K562 (cell line): Measurements from ENCODE around the gene MIB2.

Experiments
- E2F5 ChIP-seq: sonication (generic); formaldehyde crosslinking; IDR thresholded peaks from 2 replicates; pipeline ENCODE4 v1.8.0; 2022; ENCODE audit warnings: mild to moderate bottlenecking, missing genetic modification reagents
- EP300 ChIP-seq: IDR thresholded peaks from 2 replicates; pipeline ENCODE4 v1.6.1; 2012; ENCODE audit warnings: low read length, improper control_type of control experiment
- FOXJ3 ChIP-seq: sonication (generic); formaldehyde crosslinking; IDR thresholded peaks from 2 replicates; pipeline ENCODE4 v1.4.0; 2020; ENCODE audit warnings: mild to moderate bottlenecking, missing genetic modification reagents
- MBD2 ChIP-seq: sonication (generic); IDR thresholded peaks from 2 replicates; pipeline ENCODE4 v1.6.1; 2016; ENCODE audit warnings: low read depth, borderline replicate concordance
- POLR2A ChIP-seq: fragments of 450-650 bp; conservative IDR thresholded peaks from 2 replicates; pipeline ENCODE4 v1.6.1; 2016
- ZNF407 ChIP-seq: fragments of 450-650 bp; IDR thresholded peaks from 2 replicates; pipeline ENCODE4 v1.6.1; 2016; ENCODE audit warnings: low read depth
- ZNF512 ChIP-seq: IDR thresholded peaks from 2 replicates; pipeline ENCODE4 v1.6.1; 2016; ENCODE audit warnings: missing genetic modification characterization, missing compliant biosample characterization
- TF ChIP-seq, protein P1 (sequence below), 2 experiments: fragments of 450-650 bp; formaldehyde crosslinking in 1 of 2; IDR thresholded peaks; 2 replicates each; pipeline versions ENCODE4 v1.4.0 to v1.6.1; 2014 to 2020; ENCODE audit warnings: mild to moderate bottlenecking in 2 of 2, borderline replicate concordance in 1 of 2, low read depth in 1 of 2
- TF ChIP-seq, protein P2 (sequence below), 2 experiments: fragments of 450-650 bp in 1 of 2; sonication (generic) in 1 of 2; formaldehyde crosslinking; conservative IDR thresholded peaks; 2 replicates each; pipeline versions ENCODE4 v1.4.0 to v1.8.1; 2020 to 2022; ENCODE audit warnings: mild to moderate bottlenecking in 1 of 2, missing genetic modification reagents in 1 of 2

DNA sequence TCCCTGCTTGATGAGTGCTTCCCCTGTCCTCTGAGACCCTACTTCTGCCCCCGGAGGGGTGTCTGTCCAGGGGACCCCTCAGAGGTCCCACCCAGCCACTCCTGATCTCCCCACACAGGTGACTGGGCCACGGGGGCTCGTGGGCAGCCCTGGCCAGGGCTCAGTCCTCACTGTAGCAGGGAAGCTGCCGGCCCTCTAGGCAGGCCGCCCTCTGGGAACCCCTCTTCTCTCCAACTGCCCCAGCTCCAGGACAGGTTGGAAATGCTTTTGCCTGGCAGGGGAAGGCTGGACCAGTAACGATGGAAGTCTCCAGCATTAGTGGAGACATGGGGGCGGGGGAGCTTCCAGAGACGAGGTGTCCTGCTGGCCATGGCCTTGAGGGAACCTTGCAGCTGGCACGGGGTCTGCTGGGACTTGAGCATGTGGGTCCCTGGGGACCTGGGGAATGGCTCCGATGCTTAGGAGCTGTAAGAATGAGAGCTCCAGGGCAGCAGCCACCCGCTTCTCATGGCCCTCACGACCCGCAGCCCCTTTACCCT, 12.3 kb upstream of the MIB2 start:
- TF ChIP-seq, protein P1, sequence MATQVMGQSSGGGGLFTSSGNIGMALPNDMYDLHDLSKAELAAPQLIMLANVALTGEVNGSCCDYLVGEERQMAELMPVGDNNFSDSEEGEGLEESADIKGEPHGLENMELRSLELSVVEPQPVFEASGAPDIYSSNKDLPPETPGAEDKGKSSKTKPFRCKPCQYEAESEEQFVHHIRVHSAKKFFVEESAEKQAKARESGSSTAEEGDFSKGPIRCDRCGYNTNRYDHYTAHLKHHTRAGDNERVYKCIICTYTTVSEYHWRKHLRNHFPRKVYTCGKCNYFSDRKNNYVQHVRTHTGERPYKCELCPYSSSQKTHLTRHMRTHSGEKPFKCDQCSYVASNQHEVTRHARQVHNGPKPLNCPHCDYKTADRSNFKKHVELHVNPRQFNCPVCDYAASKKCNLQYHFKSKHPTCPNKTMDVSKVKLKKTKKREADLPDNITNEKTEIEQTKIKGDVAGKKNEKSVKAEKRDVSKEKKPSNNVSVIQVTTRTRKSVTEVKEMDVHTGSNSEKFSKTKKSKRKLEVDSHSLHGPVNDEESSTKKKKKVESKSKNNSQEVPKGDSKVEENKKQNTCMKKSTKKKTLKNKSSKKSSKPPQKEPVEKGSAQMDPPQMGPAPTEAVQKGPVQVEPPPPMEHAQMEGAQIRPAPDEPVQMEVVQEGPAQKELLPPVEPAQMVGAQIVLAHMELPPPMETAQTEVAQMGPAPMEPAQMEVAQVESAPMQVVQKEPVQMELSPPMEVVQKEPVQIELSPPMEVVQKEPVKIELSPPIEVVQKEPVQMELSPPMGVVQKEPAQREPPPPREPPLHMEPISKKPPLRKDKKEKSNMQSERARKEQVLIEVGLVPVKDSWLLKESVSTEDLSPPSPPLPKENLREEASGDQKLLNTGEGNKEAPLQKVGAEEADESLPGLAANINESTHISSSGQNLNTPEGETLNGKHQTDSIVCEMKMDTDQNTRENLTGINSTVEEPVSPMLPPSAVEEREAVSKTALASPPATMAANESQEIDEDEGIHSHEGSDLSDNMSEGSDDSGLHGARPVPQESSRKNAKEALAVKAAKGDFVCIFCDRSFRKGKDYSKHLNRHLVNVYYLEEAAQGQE (IDR thresholded peaks at IDR 0.05; ENCODE audit: borderline replicate concordance): no peak
- TF ChIP-seq, protein P1 (CRISPR knock-in tag; IDR thresholded peaks at IDR 0.05; ENCODE audit: low read depth): no peak
- TF ChIP-seq E2F5 (CRISPR knock-in tag) (no peak), ZNF407 (no peak), ZNF512 (tag) (no peak), EP300 (no peak), FOXJ3 (CRISPR knock-in tag) (no peak), POLR2A (no peak), MBD2 (no peak)
- TF ChIP-seq, protein P2, sequence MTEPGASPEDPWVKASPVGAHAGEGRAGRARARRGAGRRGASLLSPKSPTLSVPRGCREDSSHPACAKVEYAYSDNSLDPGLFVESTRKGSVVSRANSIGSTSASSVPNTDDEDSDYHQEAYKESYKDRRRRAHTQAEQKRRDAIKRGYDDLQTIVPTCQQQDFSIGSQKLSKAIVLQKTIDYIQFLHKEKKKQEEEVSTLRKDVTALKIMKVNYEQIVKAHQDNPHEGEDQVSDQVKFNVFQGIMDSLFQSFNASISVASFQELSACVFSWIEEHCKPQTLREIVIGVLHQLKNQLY (CRISPR knock-in tag; conservative IDR thresholded peaks at IDR 0.05): no peak
